Activated CD8-positive, alpha-beta T cell treated with anti-CD3 and anti-CD28 coated beads for 36 hours (primary cell): Measurements from ENCODE around the gene FAM83D. TPM values are rescaled to one million over a fixed set of nuclear protein-coding genes. Genes with fewer than 3 reads are reported as not detected.
A peak's percentile ranks its signal among the peaks of the same experiment; 100 is the strongest.

Experiments used
- ATAC-seq: fragments of 200-7000 bp; cut with Tn5 transposase; one replicate; pipeline ENCODE4 v1.10.0; 2021; ENCODE audit warnings: mild to moderate bottlenecking, moderate library complexity
- CTCF ChIA-PET: fragments of 350-600 bp; sonication (Branson Sonifier 250); formaldehyde crosslinking; loops from one replicate; lab custom pipeline; 2021; ENCODE audit warnings: antibody characterized with exemption; lab: Charles Lee
- POLR2A ChIA-PET: fragments of 350-600 bp; sonication (Branson Sonifier 250); formaldehyde crosslinking; loops from one replicate; lab custom pipeline; 2021; ENCODE audit warnings: antibody characterized with exemption; lab: Charles Lee
- DNase-seq: peaks from one replicate; pipeline ENCODE4 v3.0.0-alpha.2; 2020
- H3K27ac Mint-ChIP-seq: one replicate; pipeline ENCODE4 v1.8.0; 2021; ENCODE audit warnings: mild to moderate bottlenecking, mixed read lengths
- H3K27me3 Mint-ChIP-seq: one replicate; pipeline ENCODE4 v1.8.0; 2021; ENCODE audit warnings: mixed read lengths
- H3K36me3 Mint-ChIP-seq: one replicate; pipeline ENCODE4 v1.8.0; 2021; ENCODE audit warnings: low read depth, mixed read lengths
- H3K4me1 Mint-ChIP-seq: one replicate; pipeline ENCODE4 v1.8.0; 2021; ENCODE audit warnings: low read depth, mixed read lengths
- H3K4me3 Mint-ChIP-seq: one replicate; pipeline ENCODE4 v1.8.0; 2021; ENCODE audit warnings: mild to moderate bottlenecking, moderate library complexity, mixed read lengths
- H3K9me3 Mint-ChIP-seq: one replicate; pipeline ENCODE4 v1.8.0; 2021; ENCODE audit warnings: mixed read lengths
- intact Hi-C: fragments of 100-400 bp; cut with micrococcal nuclease; formaldehyde crosslinking; loops from one replicate; pipeline ENCODE4 v1.10.0; 2022
- total RNA-seq, 2 experiments: library from RNA; stranded (reverse); gene quantifications; one replicate each; pipeline ENCODE4 v1.2.3, GENCODE V29; 2021
- TF ChIP-seq, protein P1 (sequence below): fragments of 200-600 bp; IDR thresholded peaks from one replicate; pipeline ENCODE4 v1.8.0; 2022; ENCODE audit warnings: antibody characterized with exemption, mild to moderate bottlenecking

Gene FAM83D
- total RNA-seq, 2 experiments from 2014 or later, result 12.6 to 13.8 TPM

GRCh38 chr20:38890497-38890818 lies 35.8 kb upstream of the FAM83D start:
- POLR2A ChIA-PET, result interaction anchor here (1.1 to 4.7 kb wide), 2 partner anchors 8 to 59 kb away, joined by 3 to 17 read pairs; no protein-coding TSS in a partner anchor

GRCh38 chr20:38892091-38892981 lies 33.9 kb upstream of the FAM83D start:
- peak overlapping the region; percentile 85 for H3K27ac Mint-ChIP-seq
- POLR2A ChIA-PET, result interaction anchor here (0.9 to 4.7 kb wide), 5 partner anchors 9 to 135 kb away, joined by 3 to 17 read pairs (median 6); partner anchors contain the start of gene PPP1R16B
- ATAC-seq (no peak), DNase-seq (peak; percentile 18)
- intact Hi-C loops, result loop anchor here (2.0 to 10.0 kb wide), 3 partner anchors 18 to 228 kb away; partner anchors contain the start of gene PPP1R16B
- no peak overlapping the region for H3K4me3 Mint-ChIP-seq
- H3K4me1 Mint-ChIP-seq, result peaks cover 55% of the 10 kb centered on the region
- H3K9me3 Mint-ChIP-seq, result no peaks in the 10 kb centered on the region
- peaks cover 32% of the 10 kb centered on the region for H3K36me3 Mint-ChIP-seq
- CTCF ChIA-PET, result interaction anchor here (0.6 to 6.3 kb wide), 40 partner anchors 10 to 259 kb away, joined by 3 to 48 read pairs (median 4); partner anchors contain the start of genes ACTR5, DHX35, PPP1R16B and SLC32A1
- TF ChIP-seq, protein P1, sequence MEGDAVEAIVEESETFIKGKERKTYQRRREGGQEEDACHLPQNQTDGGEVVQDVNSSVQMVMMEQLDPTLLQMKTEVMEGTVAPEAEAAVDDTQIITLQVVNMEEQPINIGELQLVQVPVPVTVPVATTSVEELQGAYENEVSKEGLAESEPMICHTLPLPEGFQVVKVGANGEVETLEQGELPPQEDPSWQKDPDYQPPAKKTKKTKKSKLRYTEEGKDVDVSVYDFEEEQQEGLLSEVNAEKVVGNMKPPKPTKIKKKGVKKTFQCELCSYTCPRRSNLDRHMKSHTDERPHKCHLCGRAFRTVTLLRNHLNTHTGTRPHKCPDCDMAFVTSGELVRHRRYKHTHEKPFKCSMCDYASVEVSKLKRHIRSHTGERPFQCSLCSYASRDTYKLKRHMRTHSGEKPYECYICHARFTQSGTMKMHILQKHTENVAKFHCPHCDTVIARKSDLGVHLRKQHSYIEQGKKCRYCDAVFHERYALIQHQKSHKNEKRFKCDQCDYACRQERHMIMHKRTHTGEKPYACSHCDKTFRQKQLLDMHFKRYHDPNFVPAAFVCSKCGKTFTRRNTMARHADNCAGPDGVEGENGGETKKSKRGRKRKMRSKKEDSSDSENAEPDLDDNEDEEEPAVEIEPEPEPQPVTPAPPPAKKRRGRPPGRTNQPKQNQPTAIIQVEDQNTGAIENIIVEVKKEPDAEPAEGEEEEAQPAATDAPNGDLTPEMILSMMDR, result no peak
- H3K27me3 Mint-ChIP-seq, result no peaks in the 10 kb centered on the region

More at GRCh38 chr20:38890497-38890818, 35.8 kb upstream of the FAM83D start:
- ATAC-seq (peak; percentile 72), DNase-seq (peak; percentile 47)
- Mint-ChIP-seq H3K4me1 (peaks cover 60% of the 10 kb centered on the region), H3K27ac (peak overlapping the region; percentile 86), H3K27me3 (no peaks in the 10 kb centered on the region), H3K9me3 (no peaks in the 10 kb centered on the region), H3K36me3 (peaks cover 24% of the 10 kb centered on the region), H3K4me3 (no peak overlapping the region)
- CTCF ChIA-PET, result interaction anchor here (0.8 to 6.3 kb wide), 5 partner anchors 14 to 166 kb away, joined by 3 to 48 read pairs (median 3); partner anchors contain the start of genes PPP1R16B and SLC32A1
- intact Hi-C loops, result loop anchor here (5.0 to 10.0 kb wide), 2 partner anchors 83 to 226 kb away; partner anchors contain the start of gene PPP1R16B
- TF ChIP-seq, protein P1, result no peak

GRCh38 chr20:38893056-38893564 lies 33.1 kb upstream of the FAM83D start:
- ChIA-PET POLR2A (interaction anchor here (0.7 to 4.7 kb wide), 5 partner anchors 10 to 141 kb away, joined by 3 to 17 read pairs (median 6); partner anchors contain the start of gene PPP1R16B), CTCF (interaction anchor here (0.6 to 6.3 kb wide), 43 partner anchors 9 to 259 kb away, joined by 3 to 48 read pairs (median 4); partner anchors contain the start of genes ACTR5, DHX35, PPP1R16B and SLC32A1)
- TF ChIP-seq, protein P1, result no peak
- Mint-ChIP-seq H3K9me3 (no peaks in the 10 kb centered on the region), H3K27me3 (no peaks in the 10 kb centered on the region), H3K4me1 (peaks cover 55% of the 10 kb centered on the region), H3K36me3 (peaks cover 40% of the 10 kb centered on the region), H3K4me3 (peak overlapping the region; percentile 4), H3K27ac (peak overlapping the region; percentile 85)
- ATAC-seq (no peak), DNase-seq (no peak)
- intact Hi-C loops, result loop anchor here (2.0 to 10.0 kb wide), 3 partner anchors 18 to 228 kb away; partner anchors contain the start of gene PPP1R16B

GRCh38 chr20:38893565-38894090 lies 32.6 kb upstream of the FAM83D start:
- ChIA-PET POLR2A (interaction anchor here (0.7 to 4.7 kb wide), 5 partner anchors 11 to 141 kb away, joined by 3 to 17 read pairs (median 6); partner anchors contain the start of gene PPP1R16B), CTCF (interaction anchor here (0.6 to 6.3 kb wide), 41 partner anchors 8 to 260 kb away, joined by 3 to 48 read pairs (median 4); partner anchors contain the start of genes ACTR5, DHX35, PPP1R16B and SLC32A1)
- Mint-ChIP-seq H3K36me3 (peaks cover 42% of the 10 kb centered on the region), H3K4me3 (peak overlapping the region; percentile 29), H3K9me3 (no peaks in the 10 kb centered on the region), H3K27ac (peak overlapping the region; percentile 85), H3K27me3 (no peaks in the 10 kb centered on the region), H3K4me1 (peaks cover 52% of the 10 kb centered on the region)
- intact Hi-C loops, result loop anchor here (2.0 to 10.0 kb wide), 3 partner anchors 19 to 229 kb away; partner anchors contain the start of gene PPP1R16B
- peak; percentile 79 for ATAC-seq
- DNase-seq, result peak; percentile 84
- TF ChIP-seq, protein P1, result peak; percentile 94
